Measurements from ENCODE around the gene NCL.
A peak's percentile ranks its signal among the peaks of the same experiment; 100 is the strongest.

NCL gene, protein sequence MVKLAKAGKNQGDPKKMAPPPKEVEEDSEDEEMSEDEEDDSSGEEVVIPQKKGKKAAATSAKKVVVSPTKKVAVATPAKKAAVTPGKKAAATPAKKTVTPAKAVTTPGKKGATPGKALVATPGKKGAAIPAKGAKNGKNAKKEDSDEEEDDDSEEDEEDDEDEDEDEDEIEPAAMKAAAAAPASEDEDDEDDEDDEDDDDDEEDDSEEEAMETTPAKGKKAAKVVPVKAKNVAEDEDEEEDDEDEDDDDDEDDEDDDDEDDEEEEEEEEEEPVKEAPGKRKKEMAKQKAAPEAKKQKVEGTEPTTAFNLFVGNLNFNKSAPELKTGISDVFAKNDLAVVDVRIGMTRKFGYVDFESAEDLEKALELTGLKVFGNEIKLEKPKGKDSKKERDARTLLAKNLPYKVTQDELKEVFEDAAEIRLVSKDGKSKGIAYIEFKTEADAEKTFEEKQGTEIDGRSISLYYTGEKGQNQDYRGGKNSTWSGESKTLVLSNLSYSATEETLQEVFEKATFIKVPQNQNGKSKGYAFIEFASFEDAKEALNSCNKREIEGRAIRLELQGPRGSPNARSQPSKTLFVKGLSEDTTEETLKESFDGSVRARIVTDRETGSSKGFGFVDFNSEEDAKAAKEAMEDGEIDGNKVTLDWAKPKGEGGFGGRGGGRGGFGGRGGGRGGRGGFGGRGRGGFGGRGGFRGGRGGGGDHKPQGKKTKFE

DNA sequence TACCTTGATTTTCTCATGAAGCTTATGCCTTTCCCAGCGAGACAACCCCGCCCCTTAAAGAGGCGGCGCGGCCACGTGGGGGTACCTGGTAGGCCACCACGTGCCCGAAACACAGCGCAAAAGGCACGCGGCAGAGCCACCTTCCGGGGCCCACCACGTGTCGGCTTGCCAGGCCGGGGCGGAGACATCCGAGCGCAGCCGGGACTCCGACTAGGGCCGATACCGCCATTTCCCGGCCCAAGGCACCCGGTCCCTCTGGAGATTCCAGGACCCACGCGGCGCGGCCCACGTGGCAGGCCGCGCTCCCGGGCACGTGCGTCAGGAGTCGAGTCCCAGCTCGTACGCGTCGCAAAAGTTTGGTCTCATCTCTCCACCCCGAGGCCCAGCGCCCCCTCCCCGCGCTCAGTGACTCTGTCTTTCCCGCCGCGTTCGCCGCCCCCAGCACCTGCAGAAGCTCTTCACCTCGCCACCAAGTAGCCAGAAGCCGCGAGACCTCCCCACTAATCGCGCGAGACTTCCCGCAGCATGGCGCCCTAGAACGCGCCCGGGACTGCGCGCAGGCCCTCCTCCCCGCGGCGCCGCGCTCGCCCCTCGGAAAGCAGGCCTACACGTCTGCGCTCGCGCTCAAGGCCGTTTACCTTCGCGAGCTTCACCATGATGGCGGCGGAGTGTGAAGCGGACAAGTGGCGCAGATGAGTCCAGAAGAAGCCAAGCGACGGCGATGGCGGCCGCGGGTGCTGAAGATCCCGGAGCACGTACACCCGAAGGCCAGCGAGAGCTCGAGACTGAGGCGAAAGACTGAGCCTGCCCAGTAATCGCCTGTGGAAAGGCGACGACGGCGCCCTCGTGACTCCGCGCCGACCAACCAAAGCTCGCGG lies at the start of gene NCL:
TSS of gene NCL (minus strand) at position 787 of the 878 bp plus-strand sequence. CDS start at position 656, 131 bp downstream.
- no peaks in the 10 kb centered on the region for H3K36me3 ChIP-seq (ENCODE audit: control insufficient read depth, insufficient read depth, low read length)
- peak within 1 kb of the TSS; percentile 100 for H3K27ac ChIP-seq
- H3K4me1 ChIP-seq: peaks cover 8% of the 10 kb centered on the region
- H2AFZ ChIP-seq: peak within 1 kb of the TSS; percentile 98
- TF ChIP-seq, protein P1, sequence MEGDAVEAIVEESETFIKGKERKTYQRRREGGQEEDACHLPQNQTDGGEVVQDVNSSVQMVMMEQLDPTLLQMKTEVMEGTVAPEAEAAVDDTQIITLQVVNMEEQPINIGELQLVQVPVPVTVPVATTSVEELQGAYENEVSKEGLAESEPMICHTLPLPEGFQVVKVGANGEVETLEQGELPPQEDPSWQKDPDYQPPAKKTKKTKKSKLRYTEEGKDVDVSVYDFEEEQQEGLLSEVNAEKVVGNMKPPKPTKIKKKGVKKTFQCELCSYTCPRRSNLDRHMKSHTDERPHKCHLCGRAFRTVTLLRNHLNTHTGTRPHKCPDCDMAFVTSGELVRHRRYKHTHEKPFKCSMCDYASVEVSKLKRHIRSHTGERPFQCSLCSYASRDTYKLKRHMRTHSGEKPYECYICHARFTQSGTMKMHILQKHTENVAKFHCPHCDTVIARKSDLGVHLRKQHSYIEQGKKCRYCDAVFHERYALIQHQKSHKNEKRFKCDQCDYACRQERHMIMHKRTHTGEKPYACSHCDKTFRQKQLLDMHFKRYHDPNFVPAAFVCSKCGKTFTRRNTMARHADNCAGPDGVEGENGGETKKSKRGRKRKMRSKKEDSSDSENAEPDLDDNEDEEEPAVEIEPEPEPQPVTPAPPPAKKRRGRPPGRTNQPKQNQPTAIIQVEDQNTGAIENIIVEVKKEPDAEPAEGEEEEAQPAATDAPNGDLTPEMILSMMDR (IDR thresholded peaks at IDR 0.05): no peak
- H3K9ac ChIP-seq: peak within 1 kb of the TSS; percentile 96
- H3K4me3 ChIP-seq (ENCODE audit: low read depth, low read length): peak within 1 kb of the TSS; percentile 99
- H3K27me3 ChIP-seq (ENCODE audit: control insufficient read depth, insufficient read depth, low read length): no peaks in the 10 kb centered on the region
- peak within 1 kb of the TSS; percentile 98 for H3K4me2 ChIP-seq (ENCODE audit: low read length)
- peaks cover 23% of the 10 kb centered on the region for H3K79me2 ChIP-seq
- H3K9me3 ChIP-seq (ENCODE audit: control insufficient read depth, low read length): no peaks in the 10 kb centered on the region

DNA sequence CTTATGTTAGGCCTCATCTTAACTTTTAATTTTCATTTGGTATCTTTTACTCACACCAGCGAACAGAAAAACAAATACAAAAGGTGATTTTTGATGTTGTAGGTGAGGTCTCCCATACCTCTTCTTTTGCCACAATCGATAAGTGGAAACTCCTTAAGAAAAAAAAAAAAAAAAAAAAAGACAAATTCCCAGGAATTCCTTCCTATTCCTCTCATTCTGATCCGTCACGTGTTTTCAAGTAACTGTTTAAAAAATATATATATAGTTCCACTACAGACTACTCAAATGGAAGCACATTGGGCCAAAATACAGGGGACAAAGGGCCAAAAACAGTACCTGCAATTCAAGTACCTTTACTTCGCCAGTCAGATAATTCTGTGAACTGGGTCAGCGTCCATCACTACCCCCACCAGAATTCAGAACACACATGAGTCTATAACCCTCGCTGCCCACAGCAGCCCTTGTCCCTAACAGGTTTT lies 49.5 kb upstream of the NCL start:
- Histone ChIP-seq H3K4me3 (ENCODE audit: low read depth, low read length) (peak overlapping the region; percentile 87), H3K4me2 (ENCODE audit: low read length) (peak overlapping the region; percentile 82), H2AFZ (peak overlapping the region; percentile 97), H3K9me3 (ENCODE audit: control insufficient read depth, low read length) (peaks cover 4% of the 10 kb centered on the region), H3K9ac (peak overlapping the region; percentile 31), H3K79me2 (no peaks in the 10 kb centered on the region), H3K36me3 (ENCODE audit: control insufficient read depth, insufficient read depth, low read length) (no peaks in the 10 kb centered on the region), H3K27ac (peak overlapping the region; percentile 91), H3K27me3 (ENCODE audit: control insufficient read depth, insufficient read depth, low read length) (no peaks in the 10 kb centered on the region), H3K4me1 (peaks cover 2% of the 10 kb centered on the region)
- TF ChIP-seq, protein P1 (IDR thresholded peaks at IDR 0.05): no peak

DNA sequence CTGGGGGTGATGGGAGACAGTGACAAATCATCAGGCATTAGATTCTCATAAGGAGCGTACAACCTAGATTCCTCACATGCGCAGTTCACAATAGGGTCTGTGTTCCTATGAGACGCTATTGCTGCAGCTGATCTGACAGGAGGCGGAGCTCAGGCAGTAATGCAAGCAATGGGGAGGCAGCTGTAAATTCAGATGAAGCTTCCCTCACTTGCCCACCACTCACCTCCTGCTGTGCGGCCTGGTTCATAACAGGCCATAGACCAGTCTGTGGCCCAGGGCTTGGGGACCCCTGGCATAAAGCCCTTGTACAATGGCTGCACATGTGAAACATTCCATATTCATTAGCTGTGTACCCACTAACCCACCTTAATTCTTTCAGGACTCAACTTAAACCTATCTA lies 47.9 kb upstream of the NCL start:
- Histone ChIP-seq H3K4me2 (ENCODE audit: low read length) (no peak overlapping the region), H3K4me1 (peaks cover 2% of the 10 kb centered on the region), H3K27ac (no peak overlapping the region), H3K9ac (no peak overlapping the region), H3K27me3 (ENCODE audit: control insufficient read depth, insufficient read depth, low read length) (no peaks in the 10 kb centered on the region), H3K4me3 (ENCODE audit: low read depth, low read length) (no peak overlapping the region), H2AFZ (no peak overlapping the region), H3K36me3 (ENCODE audit: control insufficient read depth, insufficient read depth, low read length) (no peaks in the 10 kb centered on the region), H3K9me3 (ENCODE audit: control insufficient read depth, low read length) (peaks cover 4% of the 10 kb centered on the region), H3K79me2 (no peaks in the 10 kb centered on the region)
- TF ChIP-seq, protein P1 (IDR thresholded peaks at IDR 0.05): no peak

DNA sequence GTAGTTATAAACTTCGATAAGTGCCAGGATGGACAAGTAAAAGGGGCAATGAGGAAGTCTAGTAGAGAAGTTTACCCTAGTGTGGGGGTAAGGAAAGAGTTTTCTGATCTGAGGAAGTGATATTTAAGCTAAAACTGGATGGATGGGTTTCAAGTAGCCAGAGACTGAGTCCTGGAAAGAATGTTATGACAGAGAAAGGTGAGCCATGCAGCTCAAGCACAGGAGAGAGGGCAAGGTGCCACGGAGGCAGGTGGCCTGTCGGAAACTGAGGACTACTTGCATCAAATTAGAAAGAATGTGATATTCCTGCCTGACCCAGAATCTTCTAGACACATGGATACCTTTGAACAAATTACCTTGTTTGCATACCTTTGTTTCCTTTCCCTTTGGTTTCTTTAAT lies 39.5 kb upstream of the NCL start:
- TF ChIP-seq, protein P1 (IDR thresholded peaks at IDR 0.05): no peak
- H3K9me3 ChIP-seq (ENCODE audit: control insufficient read depth, low read length): no peaks in the 10 kb centered on the region
- H3K36me3 ChIP-seq (ENCODE audit: control insufficient read depth, insufficient read depth, low read length): no peaks in the 10 kb centered on the region
- no peak overlapping the region for H3K27ac ChIP-seq
- H3K9ac ChIP-seq: no peak overlapping the region
- H3K27me3 ChIP-seq (ENCODE audit: control insufficient read depth, insufficient read depth, low read length): no peaks in the 10 kb centered on the region
- no peaks in the 10 kb centered on the region for H3K4me1 ChIP-seq
- H3K4me2 ChIP-seq (ENCODE audit: low read length): no peak overlapping the region
- no peak overlapping the region for H3K4me3 ChIP-seq (ENCODE audit: low read depth, low read length)
- H2AFZ ChIP-seq: no peak overlapping the region
- no peaks in the 10 kb centered on the region for H3K79me2 ChIP-seq
